ENCODE measurements around the gene OVCH2.
A peak's percentile ranks its signal among the peaks of the same experiment; 100 is the strongest.

Gene OVCH2

GRCh38 chr11:7672276-7672959 is 33.9 kb downstream of the OVCH2 start:
- H3K4me3 ChIP-seq: peak overlapping the region; percentile 92
- no peak for DNase-seq (ENCODE audit: low spot score)
- no peak overlapping the region for H3K27ac ChIP-seq
- TF ChIP-seq, protein P1, sequence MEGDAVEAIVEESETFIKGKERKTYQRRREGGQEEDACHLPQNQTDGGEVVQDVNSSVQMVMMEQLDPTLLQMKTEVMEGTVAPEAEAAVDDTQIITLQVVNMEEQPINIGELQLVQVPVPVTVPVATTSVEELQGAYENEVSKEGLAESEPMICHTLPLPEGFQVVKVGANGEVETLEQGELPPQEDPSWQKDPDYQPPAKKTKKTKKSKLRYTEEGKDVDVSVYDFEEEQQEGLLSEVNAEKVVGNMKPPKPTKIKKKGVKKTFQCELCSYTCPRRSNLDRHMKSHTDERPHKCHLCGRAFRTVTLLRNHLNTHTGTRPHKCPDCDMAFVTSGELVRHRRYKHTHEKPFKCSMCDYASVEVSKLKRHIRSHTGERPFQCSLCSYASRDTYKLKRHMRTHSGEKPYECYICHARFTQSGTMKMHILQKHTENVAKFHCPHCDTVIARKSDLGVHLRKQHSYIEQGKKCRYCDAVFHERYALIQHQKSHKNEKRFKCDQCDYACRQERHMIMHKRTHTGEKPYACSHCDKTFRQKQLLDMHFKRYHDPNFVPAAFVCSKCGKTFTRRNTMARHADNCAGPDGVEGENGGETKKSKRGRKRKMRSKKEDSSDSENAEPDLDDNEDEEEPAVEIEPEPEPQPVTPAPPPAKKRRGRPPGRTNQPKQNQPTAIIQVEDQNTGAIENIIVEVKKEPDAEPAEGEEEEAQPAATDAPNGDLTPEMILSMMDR (IDR thresholded peaks at IDR 0.05): no peak

GRCh38 chr11:7671347-7672215 is 34.7 kb downstream of the OVCH2 start:
- DNase-seq (ENCODE audit: low spot score): no peak
- no peak overlapping the region for H3K4me3 ChIP-seq
- no peak overlapping the region for H3K27ac ChIP-seq
- TF ChIP-seq, protein P1 (IDR thresholded peaks at IDR 0.05): no peak

DNA sequence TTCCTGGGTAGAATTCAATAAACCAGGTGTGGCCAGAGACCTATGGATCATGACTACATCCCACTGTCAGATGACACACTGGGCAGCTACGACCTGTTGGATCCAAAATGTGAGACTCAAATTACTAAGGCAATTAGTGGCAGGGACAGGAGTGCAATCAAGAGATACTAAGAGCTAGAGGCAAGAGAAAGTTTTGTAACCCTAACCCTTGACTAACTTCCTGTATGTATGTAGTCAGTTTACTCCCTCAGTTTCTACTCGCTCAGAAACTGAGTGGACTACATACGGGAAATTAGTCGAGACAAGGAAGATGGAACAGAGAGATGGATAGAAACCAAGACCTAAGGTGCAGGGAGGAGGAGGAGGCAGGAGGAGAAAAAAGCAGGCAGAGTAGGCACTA is 35.6 kb downstream of the OVCH2 start:
- TF ChIP-seq, protein P1 (IDR thresholded peaks at IDR 0.05): no peak
- H3K27ac ChIP-seq: no peak overlapping the region
- no peak overlapping the region for H3K4me3 ChIP-seq
- DNase-seq (ENCODE audit: low spot score): no peak

GRCh38 chr11:7668911-7669310 is 37.4 kb downstream of the OVCH2 start:
- TF ChIP-seq, protein P1 (IDR thresholded peaks at IDR 0.05): no peak
- DNase-seq (ENCODE audit: low spot score): no peak
- Histone ChIP-seq H3K4me3 (no peak overlapping the region), H3K27ac (peak overlapping the region in 1 of 2 donors; percentile 6)

GRCh38 chr11:7668464-7668863 is 37.8 kb downstream of the OVCH2 start:
- TF ChIP-seq, protein P1 (IDR thresholded peaks at IDR 0.05): no peak
- DNase-seq (ENCODE audit: low spot score): no peak
- Histone ChIP-seq H3K27ac (peak overlapping the region in 1 of 2 donors; percentile 6), H3K4me3 (no peak overlapping the region)

- H3K27ac ChIP-seq: no peak overlapping the region
- DNase-seq (ENCODE audit: low spot score): peak; percentile 62
- TF ChIP-seq, protein P1 (IDR thresholded peaks at IDR 0.05): no peak
- no peak overlapping the region for H3K4me3 ChIP-seq
Observed at GRCh38 chr11:7667460-7667859, 38.8 kb downstream of the OVCH2 start.
